ENCODE measurements around the gene NME9.

Gene NME9

GRCh38 chr3:138361561-138361971 is 31.9 kb upstream of the NME9 start:
- DNase-seq, result peak in 1 of 2 experiments; percentile 21

GRCh38 chr3:138360869-138361525 is 31.3 kb upstream of the NME9 start:
- no peak for DNase-seq

- DNase-seq, result no peak
These were observed 30.5 kb upstream of the NME9 start for GRCh38 chr3:138359919-138360868.

- no peak for DNase-seq
These were observed 29.7 kb upstream of the NME9 start for GRCh38 chr3:138359148-138359918.

- no peak for DNase-seq
These were observed 27.2 kb upstream of the NME9 start for GRCh38 chr3:138356730-138357405.

GRCh38 chr3:138355071-138355470 is 25.4 kb upstream of the NME9 start:
- DNase-seq, result no peak

GRCh38 chr3:138354376-138354775 is 24.7 kb upstream of the NME9 start:
- DNase-seq, result no peak

- no peak for DNase-seq
These were observed 22.4 kb upstream of the NME9 start for GRCh38 chr3:138351916-138352550.

- DNase-seq, result no peak
These were observed 21.5 kb upstream of the NME9 start for GRCh38 chr3:138351151-138351550.

GRCh38 chr3:138349926-138350665 is 20.4 kb upstream of the NME9 start:
- DNase-seq, result no peak

GRCh38 chr3:138348754-138349739 is 19.4 kb upstream of the NME9 start:
- DNase-seq, result peak in 1 of 2 experiments; percentile 32

- peak; percentile 41 to 86 for DNase-seq
These were observed 18.5 kb upstream of the NME9 start, which contains the start of gene MRAS for GRCh38 chr3:138347960-138348753. Gene MRAS, plus strand, starts transcription at chr3:138348579. Its CDS starts 24,305 bp downstream, at chr3:138372884.

GRCh38 chr3:138344754-138345153 is 15.1 kb upstream of the NME9 start:
- no peak for DNase-seq

GRCh38 chr3:138340511-138340910 is 10.9 kb upstream of the NME9 start:
- DNase-seq, result no peak

- no peak for DNase-seq
These were observed 9.2 kb upstream of the NME9 start for GRCh38 chr3:138338811-138339210.

GRCh38 chr3:138338244-138338643 is 8.6 kb upstream of the NME9 start:
- no peak for DNase-seq

- DNase-seq, result peak in 1 of 2 experiments; percentile 50
These were observed 6.9 kb upstream of the NME9 start for GRCh38 chr3:138336454-138336999.

GRCh38 chr3:138334608-138335007 is 5.0 kb upstream of the NME9 start:
- no peak for DNase-seq
